Neural cell (in vitro differentiated cells): ENCODE results near the gene ALG6. TPM values are rescaled to one million over a fixed set of nuclear protein-coding genes. Genes with fewer than 3 reads are reported as not detected.

Source experiments
- H2AFZ ChIP-seq: fragments of 200-600, 300-800 bp; sonication (generic), shearing (Covaris generic); 2 replicates; pipeline ENCODE4 v1.6.0; 2014; ENCODE audit warnings: low read depth, mild to moderate bottlenecking, antibody characterized with exemption, low read length, moderate library complexity
- H3F3A ChIP-seq: fragments of 200-600 bp; shearing (Covaris generic); 2 replicates; pipeline ENCODE4 v1.6.1; 2016; ENCODE audit warnings: mild to moderate bottlenecking, moderate library complexity, mixed read lengths, antibody characterized with exemption, low read length; ENCODE audit not compliant: insufficient read depth, poor library complexity, severe bottlenecking
- H3K27ac ChIP-seq: fragments of 200-600, 300-800 bp; sonication (generic), shearing (Covaris generic); 2 replicates; pipeline ENCODE4 v1.5.1; 2014; ENCODE audit warnings: mild to moderate bottlenecking, low read length, moderate library complexity
- H3K27me3 ChIP-seq: fragments of 300-800, 200-600 bp; sonication (generic), shearing (Covaris generic); 2 replicates; pipeline ENCODE4 v1.6.0; 2014; ENCODE audit warnings: mild to moderate bottlenecking, low read depth, low read length, moderate library complexity; ENCODE audit not compliant: insufficient read depth
- H3K36me3 ChIP-seq: fragments of 300-800, 200-600 bp; sonication (generic), shearing (Covaris generic); 2 replicates; pipeline ENCODE4 v1.5.1; 2014; ENCODE audit warnings: mild to moderate bottlenecking, antibody characterized with exemption, low read length, moderate library complexity; ENCODE audit not compliant: insufficient read depth
- H3K4me2 ChIP-seq: fragments of 300-800, 200-600 bp; sonication (generic), shearing (Covaris generic); 2 replicates; pipeline ENCODE4 v1.6.0; 2014; ENCODE audit warnings: mild to moderate bottlenecking, low read length
- H3K4me3 ChIP-seq: fragments of 300-800, 200-600 bp; sonication (generic), shearing (Covaris generic); 2 replicates; pipeline ENCODE4 v1.5.1; 2014; ENCODE audit warnings: mild to moderate bottlenecking, low read length, moderate library complexity
- H3K79me2 ChIP-seq: fragments of 200-600 bp; shearing (Covaris generic); replicated peaks from 2 replicates; pipeline ENCODE4 v1.6.0; 2014; ENCODE audit warnings: mild to moderate bottlenecking, low read length, moderate library complexity; ENCODE audit not compliant: insufficient read depth
- H3K9ac ChIP-seq: fragments of 300-800, 200-600 bp; sonication (generic), shearing (Covaris generic); 2 replicates; pipeline ENCODE4 v1.6.1; 2016; ENCODE audit warnings: mild to moderate bottlenecking, low read length, mixed read lengths
- H3K9me2 ChIP-seq: fragments of 200-600 bp; shearing (Covaris generic); 2 replicates; pipeline ENCODE4 v1.6.1; 2016; ENCODE audit warnings: mild to moderate bottlenecking, low read length, mixed read lengths; ENCODE audit not compliant: insufficient read depth
- H3K9me3 ChIP-seq: fragments of 200-600, 300-800 bp; sonication (generic), shearing (Covaris generic); 2 replicates; pipeline ENCODE4 v1.6.1; 2016; ENCODE audit warnings: mild to moderate bottlenecking, mixed run types, low read length, moderate library complexity, mixed read lengths
- H4K20me1 ChIP-seq: fragments of 200-600 bp; shearing (Covaris generic); 2 replicates; pipeline ENCODE4 v1.6.1; 2016; ENCODE audit warnings: mild to moderate bottlenecking, mixed run types; ENCODE audit not compliant: insufficient read depth
- EP300 ChIP-seq: fragments of 450-650 bp; conservative IDR thresholded peaks from 2 replicates; pipeline ENCODE4 v1.6.1; 2014; ENCODE audit warnings: antibody characterized with exemption, mild to moderate bottlenecking, moderate library complexity; ENCODE audit not compliant: poor library complexity, severe bottlenecking
- EZH2 ChIP-seq: fragments of 200-600, 300-800 bp; shearing (Covaris generic), sonication (generic); IDR thresholded peaks from 2 replicates; pipeline ENCODE4 v1.6.1; 2014; ENCODE audit warnings: antibody characterized with exemption, low read length, borderline replicate concordance, mild to moderate bottlenecking; ENCODE audit not compliant: insufficient read depth, poor library complexity, severe bottlenecking
- MXI1 ChIP-seq: fragments of 450-650 bp; conservative IDR thresholded peaks from 2 replicates; pipeline ENCODE4 v1.6.1; 2014; ENCODE audit warnings: antibody characterized with exemption, mild to moderate bottlenecking; ENCODE audit not compliant: poor library complexity, severe bottlenecking
- POLR2AphosphoS5 ChIP-seq: IDR thresholded peaks from 2 replicates; pipeline ENCODE4 v1.6.1; 2012
- RAD21 ChIP-seq: fragments of 450-650 bp; conservative IDR thresholded peaks from 2 replicates; pipeline ENCODE4 v1.6.1; 2014; ENCODE audit warnings: antibody characterized with exemption, mild to moderate bottlenecking, moderate library complexity
- REST ChIP-seq: IDR thresholded peaks from 2 replicates; pipeline ENCODE4 v1.6.1; 2012; ENCODE audit warnings: borderline replicate concordance
- SMC3 ChIP-seq: fragments of 450-650 bp; conservative IDR thresholded peaks from 2 replicates; pipeline ENCODE4 v1.6.1; 2014; ENCODE audit warnings: antibody characterized with exemption, mild to moderate bottlenecking, moderate library complexity; ENCODE audit not compliant: poor library complexity
- TAF1 ChIP-seq: IDR thresholded peaks from 2 replicates; pipeline ENCODE4 v1.6.1; 2012; ENCODE audit warnings: low read depth
- polyA plus RNA-seq: library from polyadenylated mRNA; depleted of rRNA; stranded (reverse); fragments of >200 nt; gene quantifications from 2 replicates; pipeline ENCODE4 v1.2.3, GENCODE V29; 2014
- TF ChIP-seq, protein P1 (sequence below): fragments of 450-650 bp; IDR thresholded peaks from 2 replicates; pipeline ENCODE4 v1.5.1; 2014; ENCODE audit warnings: antibody characterized with exemption, mild to moderate bottlenecking, moderate library complexity; ENCODE audit not compliant: poor library complexity, severe bottlenecking

Gene ALG6
- polyA plus RNA-seq, 1 donor from 2014 or later, result 46.8 TPM

DNA sequence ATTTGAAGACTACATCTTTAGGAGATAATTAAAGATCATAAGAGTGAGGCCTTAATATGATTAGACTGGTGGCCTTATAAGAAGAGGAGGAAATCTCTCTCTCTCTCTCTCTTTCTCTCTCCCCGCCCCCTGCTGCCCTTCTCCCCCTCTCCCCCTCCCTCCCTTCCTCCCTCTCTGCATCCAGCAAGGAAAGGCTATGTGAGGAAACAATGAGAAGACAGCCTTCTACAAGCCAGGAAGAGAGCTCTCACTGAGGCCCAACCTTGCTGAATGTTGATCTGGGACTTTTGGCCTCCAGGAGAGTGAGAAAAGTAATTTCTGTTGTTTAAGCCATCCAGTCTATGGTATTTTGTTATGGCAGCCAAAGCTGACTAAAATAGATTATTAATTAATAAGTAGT is 23.5 kb upstream of the ALG6 start:
- H2AFZ ChIP-seq, result no peak overlapping the region
- H3K36me3 ChIP-seq, result no peaks in the 10 kb centered on the region
- H3F3A ChIP-seq, result no peaks in the 10 kb centered on the region
- no peak for TF ChIP-seq EP300
- TF ChIP-seq RAD21, result no peak
- TF ChIP-seq EZH2, result no peak
- TF ChIP-seq, protein P1, sequence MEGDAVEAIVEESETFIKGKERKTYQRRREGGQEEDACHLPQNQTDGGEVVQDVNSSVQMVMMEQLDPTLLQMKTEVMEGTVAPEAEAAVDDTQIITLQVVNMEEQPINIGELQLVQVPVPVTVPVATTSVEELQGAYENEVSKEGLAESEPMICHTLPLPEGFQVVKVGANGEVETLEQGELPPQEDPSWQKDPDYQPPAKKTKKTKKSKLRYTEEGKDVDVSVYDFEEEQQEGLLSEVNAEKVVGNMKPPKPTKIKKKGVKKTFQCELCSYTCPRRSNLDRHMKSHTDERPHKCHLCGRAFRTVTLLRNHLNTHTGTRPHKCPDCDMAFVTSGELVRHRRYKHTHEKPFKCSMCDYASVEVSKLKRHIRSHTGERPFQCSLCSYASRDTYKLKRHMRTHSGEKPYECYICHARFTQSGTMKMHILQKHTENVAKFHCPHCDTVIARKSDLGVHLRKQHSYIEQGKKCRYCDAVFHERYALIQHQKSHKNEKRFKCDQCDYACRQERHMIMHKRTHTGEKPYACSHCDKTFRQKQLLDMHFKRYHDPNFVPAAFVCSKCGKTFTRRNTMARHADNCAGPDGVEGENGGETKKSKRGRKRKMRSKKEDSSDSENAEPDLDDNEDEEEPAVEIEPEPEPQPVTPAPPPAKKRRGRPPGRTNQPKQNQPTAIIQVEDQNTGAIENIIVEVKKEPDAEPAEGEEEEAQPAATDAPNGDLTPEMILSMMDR, result no peak
- TF ChIP-seq MXI1, result no peak
- TF ChIP-seq SMC3, result no peak
- no peak for TF ChIP-seq TAF1
- TF ChIP-seq POLR2AphosphoS5, result no peak
- no peak for TF ChIP-seq REST
- H3K9me3 ChIP-seq, result no peaks in the 10 kb centered on the region
- no peaks in the 10 kb centered on the region for H3K27me3 ChIP-seq
- no peak overlapping the region for H3K4me3 ChIP-seq
- H3K4me2 ChIP-seq, result no peak overlapping the region
- H3K79me2 ChIP-seq, result no peaks in the 10 kb centered on the region
- H4K20me1 ChIP-seq, result no peaks in the 10 kb centered on the region
- H3K9ac ChIP-seq, result no peak overlapping the region
- no peaks in the 10 kb centered on the region for H3K9me2 ChIP-seq
- no peak overlapping the region for H3K27ac ChIP-seq

DNA sequence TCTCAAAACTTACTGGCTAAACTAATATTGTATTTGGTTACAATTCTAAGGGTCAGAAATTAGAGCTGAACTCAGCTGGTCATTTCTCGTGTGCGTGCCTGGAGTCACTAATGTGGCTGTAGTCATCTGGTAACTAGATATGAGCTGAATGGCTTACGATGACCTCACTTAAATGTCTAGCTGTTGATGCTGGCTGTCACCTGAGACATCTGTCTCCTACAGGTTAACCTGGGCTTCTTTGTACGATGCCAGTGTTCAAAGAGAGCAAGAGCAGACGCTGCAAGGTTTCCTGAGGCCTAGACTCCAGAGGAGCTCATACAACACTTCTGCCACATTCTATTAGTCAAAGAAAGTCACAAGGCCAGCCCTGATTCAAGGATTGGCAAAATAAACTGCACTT is 17.1 kb upstream of the ALG6 start:
- no peak overlapping the region for H3K4me3 ChIP-seq

More for the DNA sequence above, 17.1 kb upstream of the ALG6 start:
- Histone ChIP-seq H4K20me1 (no peaks in the 10 kb centered on the region), H3K9me3 (no peaks in the 10 kb centered on the region), H3K9me2 (no peaks in the 10 kb centered on the region), H3K27me3 (peaks cover 11% of the 10 kb centered on the region), H2AFZ (no peak overlapping the region), H3F3A (no peaks in the 10 kb centered on the region), H3K9ac (no peak overlapping the region), H3K4me2 (no peak overlapping the region), H3K36me3 (no peaks in the 10 kb centered on the region), H3K79me2 (no peaks in the 10 kb centered on the region), H3K27ac (no peak overlapping the region)
- TF ChIP-seq TAF1 (no peak), RAD21 (no peak), REST (no peak), EZH2 (no peak), MXI1 (no peak), EP300 (no peak), POLR2AphosphoS5 (no peak), SMC3 (no peak)
- TF ChIP-seq, protein P1, result no peak
